Transverse colon (tissue), 4 donors: Measurements from ENCODE around the gene COL1A1.

Experiments
- POLR2AphosphoS5 ChIP-seq, 3 donors: sonication (generic); formaldehyde crosslinking; IDR thresholded peaks; one replicate each; pipeline ENCODE4 v1.6.1; 2016; ENCODE audit warnings: antibody characterized with exemption in 3 of 3
- TF ChIP-seq, protein P1 (sequence below), 5 experiments: fragments of 200-600 bp in 3 of 5; fragments of 450-650 bp in 2 of 5; sonication (generic) in 3 of 5; IDR thresholded peaks; 1 replicate in 2 of 5; 2 replicates in 3 of 5; pipeline ENCODE4 v1.5.1; 2016 to 2017; ENCODE audit warnings: antibody characterized with exemption in 5 of 5, inconsistent platforms in 3 of 5, mild to moderate bottlenecking in 2 of 5, moderate library complexity in 1 of 5

DNA sequence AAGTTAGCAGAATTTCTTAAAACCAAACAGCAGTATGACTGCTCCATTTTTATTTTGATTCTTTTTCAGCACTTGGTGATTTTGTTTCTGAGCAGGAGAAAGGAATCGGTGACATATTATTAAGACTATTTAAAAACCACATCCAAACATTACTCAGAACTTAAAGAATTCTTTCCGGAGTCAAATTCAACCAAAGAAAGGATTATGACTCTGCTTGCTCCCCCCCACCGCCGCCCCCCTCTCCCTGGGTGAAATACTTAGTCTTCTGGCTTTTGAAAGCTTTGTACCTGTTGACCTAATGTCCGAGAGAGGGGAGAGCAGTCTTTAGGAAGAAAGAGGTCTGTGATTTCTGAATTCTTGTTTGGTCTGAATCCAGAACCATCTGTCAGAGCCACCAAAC lies 17.9 kb upstream of the COL1A1 start:
- TF ChIP-seq, protein P1, sequence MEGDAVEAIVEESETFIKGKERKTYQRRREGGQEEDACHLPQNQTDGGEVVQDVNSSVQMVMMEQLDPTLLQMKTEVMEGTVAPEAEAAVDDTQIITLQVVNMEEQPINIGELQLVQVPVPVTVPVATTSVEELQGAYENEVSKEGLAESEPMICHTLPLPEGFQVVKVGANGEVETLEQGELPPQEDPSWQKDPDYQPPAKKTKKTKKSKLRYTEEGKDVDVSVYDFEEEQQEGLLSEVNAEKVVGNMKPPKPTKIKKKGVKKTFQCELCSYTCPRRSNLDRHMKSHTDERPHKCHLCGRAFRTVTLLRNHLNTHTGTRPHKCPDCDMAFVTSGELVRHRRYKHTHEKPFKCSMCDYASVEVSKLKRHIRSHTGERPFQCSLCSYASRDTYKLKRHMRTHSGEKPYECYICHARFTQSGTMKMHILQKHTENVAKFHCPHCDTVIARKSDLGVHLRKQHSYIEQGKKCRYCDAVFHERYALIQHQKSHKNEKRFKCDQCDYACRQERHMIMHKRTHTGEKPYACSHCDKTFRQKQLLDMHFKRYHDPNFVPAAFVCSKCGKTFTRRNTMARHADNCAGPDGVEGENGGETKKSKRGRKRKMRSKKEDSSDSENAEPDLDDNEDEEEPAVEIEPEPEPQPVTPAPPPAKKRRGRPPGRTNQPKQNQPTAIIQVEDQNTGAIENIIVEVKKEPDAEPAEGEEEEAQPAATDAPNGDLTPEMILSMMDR (IDR thresholded peaks at IDR 0.05) = no peak
- TF ChIP-seq POLR2AphosphoS5 (IDR thresholded peaks at IDR 0.05) = no peak
